Brain microvascular endothelial cell (primary cell): ENCODE measurements around the gene IL12RB1.

Experiments
- DNase-seq: peaks from one replicate; pipeline ENCODE4 v3.0.0-alpha.2; 2020
- H3K27ac ChIP-seq: fragments of 250-450 bp; sonication (Bioruptor Pico); 2 replicates; pipeline ENCODE4 v1.5.1; 2020; ENCODE audit warnings: mild to moderate bottlenecking, moderate library complexity
- H3K27me3 ChIP-seq: fragments of 250-450 bp; sonication (Bioruptor Pico); replicated peaks from 2 replicates; pipeline ENCODE4 v1.5.1; 2020; ENCODE audit warnings: mild to moderate bottlenecking
- H3K36me3 ChIP-seq: fragments of 250-450 bp; sonication (Bioruptor Pico); replicated peaks from 2 replicates; pipeline ENCODE4 v1.5.1; 2020; ENCODE audit warnings: mild to moderate bottlenecking
- H3K4me3 ChIP-seq: 2 replicates; pipeline ENCODE4 v1.5.1; 2011; ENCODE audit warnings: low read depth, mild to moderate bottlenecking, control low read depth, low read length, moderate library complexity
- in situ Hi-C: cut with HindIII; loops from 2 replicates; pipeline ENCODE4 v1.10.0; 2017; ENCODE audit warnings: low sequenced_read_pairs, low pct_ligation_motif_present
- TF ChIP-seq, protein P1 (sequence below): IDR thresholded peaks from 2 replicates; pipeline ENCODE4 v1.5.1; 2011; ENCODE audit warnings: low read depth, mild to moderate bottlenecking, moderate library complexity, low read length, control low read depth, inconsistent platforms; ENCODE audit errors: missing control alignments

The IL12RB1 gene

DNA sequence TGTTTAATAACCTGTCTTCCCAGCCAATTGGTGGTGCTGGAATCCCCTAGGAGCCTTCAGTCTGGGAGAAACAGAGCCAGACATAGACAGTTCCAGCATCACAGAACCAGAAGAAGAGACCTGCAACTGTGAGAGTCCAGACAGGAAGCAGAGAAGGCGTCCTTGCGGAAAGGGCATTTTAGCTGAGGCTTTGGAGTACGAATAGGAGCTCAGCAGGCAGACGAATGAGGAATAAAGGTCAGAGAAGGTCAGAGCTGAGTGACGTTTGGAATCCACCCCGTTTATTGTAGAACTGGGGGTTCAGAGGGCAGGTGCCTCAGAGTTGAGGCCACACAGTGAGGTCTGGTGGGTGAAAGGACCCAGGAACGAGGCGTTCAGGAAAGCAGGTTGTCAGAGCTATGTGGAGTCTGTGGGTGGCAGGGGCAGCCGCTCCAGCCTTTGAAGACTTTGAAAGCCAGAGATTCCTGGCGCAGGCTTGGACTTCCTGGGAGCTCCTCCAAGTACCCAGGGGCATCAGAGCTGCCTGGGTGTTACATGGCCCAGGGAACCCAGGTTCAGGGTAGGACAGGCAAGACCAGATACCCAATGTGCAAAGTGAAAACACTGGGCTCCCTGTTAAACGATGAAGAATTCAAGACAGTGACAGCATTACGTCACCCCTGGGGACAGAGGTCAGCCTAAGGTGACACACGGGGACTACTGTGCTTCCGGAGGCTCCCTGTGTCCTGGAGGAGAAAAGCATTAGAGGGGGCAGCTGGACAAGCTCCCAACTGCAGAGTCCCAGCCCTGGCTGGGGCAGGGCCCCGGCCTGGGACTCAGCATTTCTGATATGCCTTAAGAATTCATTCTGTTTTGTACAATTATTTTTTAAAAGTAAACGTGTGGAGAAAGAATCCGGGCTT is 73.3 kb downstream of the IL12RB1 start:
- in situ Hi-C loops, result no loop called here
- no peaks in the 10 kb centered on the region for H3K27me3 ChIP-seq
- H3K36me3 ChIP-seq, result peaks cover 47% of the 10 kb centered on the region
- H3K27ac ChIP-seq, result no peak overlapping the region
- DNase-seq, result no peak
- no peak overlapping the region for H3K4me3 ChIP-seq
- TF ChIP-seq, protein P1, sequence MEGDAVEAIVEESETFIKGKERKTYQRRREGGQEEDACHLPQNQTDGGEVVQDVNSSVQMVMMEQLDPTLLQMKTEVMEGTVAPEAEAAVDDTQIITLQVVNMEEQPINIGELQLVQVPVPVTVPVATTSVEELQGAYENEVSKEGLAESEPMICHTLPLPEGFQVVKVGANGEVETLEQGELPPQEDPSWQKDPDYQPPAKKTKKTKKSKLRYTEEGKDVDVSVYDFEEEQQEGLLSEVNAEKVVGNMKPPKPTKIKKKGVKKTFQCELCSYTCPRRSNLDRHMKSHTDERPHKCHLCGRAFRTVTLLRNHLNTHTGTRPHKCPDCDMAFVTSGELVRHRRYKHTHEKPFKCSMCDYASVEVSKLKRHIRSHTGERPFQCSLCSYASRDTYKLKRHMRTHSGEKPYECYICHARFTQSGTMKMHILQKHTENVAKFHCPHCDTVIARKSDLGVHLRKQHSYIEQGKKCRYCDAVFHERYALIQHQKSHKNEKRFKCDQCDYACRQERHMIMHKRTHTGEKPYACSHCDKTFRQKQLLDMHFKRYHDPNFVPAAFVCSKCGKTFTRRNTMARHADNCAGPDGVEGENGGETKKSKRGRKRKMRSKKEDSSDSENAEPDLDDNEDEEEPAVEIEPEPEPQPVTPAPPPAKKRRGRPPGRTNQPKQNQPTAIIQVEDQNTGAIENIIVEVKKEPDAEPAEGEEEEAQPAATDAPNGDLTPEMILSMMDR, result no peak

DNA sequence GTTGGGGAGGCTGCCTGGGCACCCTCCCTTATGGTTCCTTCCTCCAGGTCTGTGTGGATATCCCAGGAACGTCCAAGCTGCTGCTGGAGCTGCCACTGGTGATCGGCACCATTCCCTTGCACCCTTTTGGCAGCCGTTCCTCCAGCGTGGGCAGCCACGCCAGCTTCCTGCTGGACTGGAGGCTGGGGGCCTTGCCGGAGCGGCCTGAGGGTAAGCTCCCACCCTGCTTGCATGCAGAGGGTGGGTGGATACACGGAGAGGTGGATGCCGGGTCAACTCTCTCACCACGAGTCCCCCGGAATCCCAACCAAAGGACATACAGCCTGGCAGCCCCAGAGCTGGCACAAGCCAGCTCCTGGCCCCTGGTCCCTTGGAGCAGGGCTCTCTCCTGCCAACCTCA is 76.6 kb downstream of the IL12RB1 start:
- TF ChIP-seq, protein P1, result no peak
- no peak for DNase-seq
- no peaks in the 10 kb centered on the region for H3K27me3 ChIP-seq
- no peak overlapping the region for H3K27ac ChIP-seq
- no peak overlapping the region for H3K4me3 ChIP-seq
- in situ Hi-C loops, result no loop called here
- peaks cover 47% of the 10 kb centered on the region for H3K36me3 ChIP-seq

DNA sequence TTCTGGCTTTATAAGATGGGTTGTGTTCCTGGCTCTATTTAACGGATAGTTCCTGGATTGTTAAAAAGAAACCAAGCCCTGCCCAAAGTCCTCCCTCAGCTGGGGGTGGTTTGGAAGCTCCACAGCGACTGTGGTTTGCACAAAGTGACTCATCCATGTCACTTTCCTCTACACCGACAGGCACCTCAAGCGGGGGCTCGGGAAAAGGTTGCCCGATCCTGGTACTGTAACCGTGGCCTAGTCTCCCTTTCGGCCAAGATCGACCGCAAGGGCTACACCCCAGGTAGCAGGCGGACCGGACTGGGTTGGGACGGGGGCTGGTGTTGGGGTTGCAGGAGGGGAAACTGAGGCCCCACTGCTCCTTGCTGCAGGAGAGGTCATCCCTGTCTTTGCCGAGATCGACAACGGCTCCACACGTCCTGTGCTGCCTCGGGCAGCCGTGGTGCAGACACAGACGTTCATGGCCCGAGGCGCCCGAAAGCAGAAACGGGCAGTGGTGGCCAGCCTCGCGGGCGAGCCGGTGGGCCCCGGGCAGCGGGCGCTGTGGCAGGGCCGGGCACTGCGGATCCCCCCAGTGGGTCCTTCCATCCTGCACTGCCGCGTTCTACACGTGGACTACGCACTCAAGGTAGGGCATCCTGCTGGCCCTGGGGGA is 77.2 kb downstream of the IL12RB1 start:
- Histone ChIP-seq H3K36me3 (peaks cover 47% of the 10 kb centered on the region), H3K4me3 (no peak overlapping the region), H3K27ac (no peak overlapping the region), H3K27me3 (no peaks in the 10 kb centered on the region)
- TF ChIP-seq, protein P1, result no peak
- in situ Hi-C loops, result no loop called here
- DNase-seq, result no peak
